Activated naive CD8-positive, alpha-beta T cell treated with anti-CD3 and anti-CD28 coated beads, Interleukin-2, amount 50 U/mL, for 16 hours (primary cell): ENCODE measurements around the gene SNAP29.
"Not testable (repeated sequence)": the region's sequence is repeated elsewhere in the genome, so short reads cannot be mapped to it uniquely, and the experiment has no call there.

Source experiments
- DNase-seq: peaks from one replicate; pipeline ENCODE4 v3.0.0-alpha.2; 2020; ENCODE audit warnings: low read depth, low spot score

Gene SNAP29

GRCh38 chr22:20901093-20902033 is 42.6 kb downstream of the SNAP29 start:
- not testable (repeated sequence) for DNase-seq

- no peak for DNase-seq
These were observed 44.3 kb downstream of the SNAP29 start for GRCh38 chr22:20903093-20903492.

GRCh38 chr22:20904008-20904979 is 45.5 kb downstream of the SNAP29 start:
- DNase-seq, result no peak

DNA sequence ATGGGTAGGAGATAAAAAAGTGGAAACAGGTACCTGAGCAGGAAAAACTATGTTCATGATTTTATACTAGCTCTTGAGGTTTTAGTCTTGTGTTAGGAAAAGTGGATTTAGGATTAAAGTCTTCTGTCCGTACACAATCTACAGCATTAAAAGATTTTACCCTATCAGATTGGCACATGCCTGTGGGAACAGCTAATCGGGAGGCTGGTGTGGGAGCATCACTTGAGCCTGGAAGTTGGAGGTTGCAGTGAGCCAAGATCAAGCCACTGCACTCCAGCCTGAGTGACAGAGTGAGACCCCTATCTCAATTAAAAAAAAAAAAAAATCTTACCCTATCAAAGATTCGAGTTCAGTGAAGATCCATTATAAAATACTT is 46.2 kb downstream of the SNAP29 start:
- DNase-seq, result no peak

- no peak for DNase-seq
These were observed 46.9 kb downstream of the SNAP29 start for GRCh38 chr22:20905415-20906386.

DNA sequence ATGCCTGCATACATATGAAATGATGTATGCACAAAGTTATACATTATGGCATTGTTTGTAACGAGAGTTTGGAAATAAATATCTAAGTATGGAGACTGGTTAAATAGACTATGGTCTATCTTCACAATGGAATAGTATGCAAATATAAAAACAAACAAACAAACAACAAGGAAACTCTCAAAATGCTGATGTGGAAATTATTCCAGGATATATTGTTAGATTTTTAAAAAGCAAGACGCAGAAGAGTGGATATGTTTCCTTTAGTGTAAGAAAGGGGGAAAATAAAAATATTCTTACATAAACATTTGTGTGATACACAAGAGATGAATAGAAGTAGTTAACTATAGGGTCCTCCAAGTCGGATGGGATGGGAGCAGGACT is 47.6 kb downstream of the SNAP29 start:
- no peak for DNase-seq

DNA sequence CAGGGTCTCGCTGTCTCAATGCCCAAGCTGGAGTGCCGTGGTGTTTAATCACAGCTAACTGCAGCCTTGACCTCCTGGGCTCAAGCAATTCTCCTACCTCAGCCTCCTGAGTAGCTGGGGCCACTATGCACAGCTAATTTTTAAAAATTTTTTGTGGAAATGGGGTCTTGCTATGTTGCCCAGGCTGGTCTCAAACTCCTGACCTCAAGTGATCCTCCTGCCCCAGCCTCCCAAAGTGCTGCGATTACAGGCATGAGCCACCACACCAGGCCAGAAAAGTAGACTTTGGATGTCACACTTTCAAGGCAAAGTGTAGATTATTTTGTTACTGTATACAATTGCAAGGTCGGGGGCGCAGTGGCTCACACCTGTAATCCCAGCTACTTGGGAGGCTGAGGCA is 49.9 kb downstream of the SNAP29 start:
- DNase-seq, result not testable (repeated sequence)

DNA sequence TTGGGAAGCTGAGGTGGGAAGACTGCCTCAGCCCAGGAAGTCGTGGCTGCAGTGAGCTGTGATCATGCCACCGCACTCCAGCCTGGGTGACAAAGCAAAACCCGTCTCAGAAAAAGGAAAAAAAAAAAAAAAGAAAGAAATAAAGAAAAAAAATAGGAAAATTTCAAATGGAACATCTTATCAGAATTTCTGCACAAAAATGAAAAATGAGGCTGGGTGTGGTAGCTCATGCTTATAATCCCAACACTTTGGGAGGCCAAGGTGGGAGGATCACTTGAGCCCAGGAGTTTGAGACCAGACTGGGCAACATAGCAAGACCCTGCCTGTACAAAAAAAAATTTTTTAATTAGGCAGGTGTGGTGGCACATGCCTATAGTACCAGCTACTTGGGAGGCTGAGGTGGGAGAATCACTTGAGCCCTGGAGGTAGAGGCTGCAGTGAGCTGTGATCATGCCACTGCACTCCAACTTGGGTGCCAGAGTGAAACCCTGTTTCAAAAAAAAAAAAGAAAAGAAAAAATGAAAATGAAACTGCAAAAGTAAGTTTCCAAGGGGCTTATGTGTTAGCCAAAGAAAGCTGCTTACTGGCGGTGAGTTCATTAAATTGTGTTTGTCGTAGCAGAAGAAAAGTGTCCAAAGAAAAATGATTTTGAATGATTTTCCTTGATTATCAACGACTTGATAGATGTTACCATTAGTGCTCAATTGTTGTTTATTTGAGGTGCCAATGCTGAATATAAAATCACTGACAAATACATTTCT is 50.9 kb downstream of the SNAP29 start:
- no peak for DNase-seq

GRCh38 chr22:20912494-20912893 is 53.7 kb downstream of the SNAP29 start:
- DNase-seq, result no peak

GRCh38 chr22:20916916-20917810 is 58.4 kb downstream of the SNAP29 start, which contains the start of gene CRKL:
Gene CRKL (plus strand): TSS chr22:20917407. CDS start chr22:20917935, 528 bp downstream.
- peak; percentile 91 for DNase-seq

- no peak for DNase-seq
These were observed 59.9 kb downstream of the SNAP29 start for GRCh38 chr22:20918663-20919218.

DNA sequence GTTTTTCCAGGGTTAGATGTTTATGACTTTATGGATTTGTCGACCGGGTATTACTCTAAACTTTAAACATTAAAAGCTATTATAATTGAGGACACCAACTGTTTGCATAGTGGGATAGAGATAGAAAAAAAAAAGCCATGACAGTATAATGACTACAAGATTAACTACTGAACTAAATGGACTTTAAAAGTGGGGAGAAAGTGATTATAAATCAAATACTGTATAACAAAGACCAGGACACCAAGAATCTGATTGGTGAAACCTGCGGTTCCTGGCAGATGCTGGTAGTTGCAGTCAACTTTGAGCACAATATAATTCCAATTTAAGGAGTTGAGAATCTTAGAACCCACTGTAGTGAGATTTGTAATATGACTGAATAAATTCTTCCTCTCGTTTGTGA is 60.9 kb downstream of the SNAP29 start:
- DNase-seq, result no peak

- DNase-seq, result no peak
These were observed 62.0 kb downstream of the SNAP29 start for GRCh38 chr22:20920881-20921203.

GRCh38 chr22:20922141-20922751 is 63.4 kb downstream of the SNAP29 start:
- DNase-seq, result no peak

DNA sequence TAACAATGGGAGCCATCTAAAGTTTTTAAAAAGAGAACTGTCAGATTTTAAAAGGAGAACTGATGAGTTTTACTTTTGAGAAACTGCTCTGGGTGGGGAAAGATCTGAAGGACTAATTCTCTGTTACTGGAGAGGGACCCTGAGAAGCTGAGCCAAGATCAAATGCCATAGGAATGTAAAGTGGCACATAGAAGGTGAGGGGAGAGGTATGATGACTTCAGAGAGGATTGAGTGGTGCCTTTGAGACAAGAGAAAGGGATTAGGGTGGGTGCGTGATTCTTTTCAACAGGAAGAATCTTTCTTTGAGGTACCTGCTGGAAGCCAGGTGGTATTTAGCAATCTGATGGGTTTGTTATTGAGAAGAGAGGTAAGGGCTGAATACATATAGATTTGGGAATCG is 67.4 kb downstream of the SNAP29 start:
- no peak for DNase-seq

GRCh38 chr22:20927940-20928572 is 69.2 kb downstream of the SNAP29 start:
- no peak for DNase-seq

GRCh38 chr22:20928573-20928967 is 69.8 kb downstream of the SNAP29 start:
- no peak for DNase-seq

DNA sequence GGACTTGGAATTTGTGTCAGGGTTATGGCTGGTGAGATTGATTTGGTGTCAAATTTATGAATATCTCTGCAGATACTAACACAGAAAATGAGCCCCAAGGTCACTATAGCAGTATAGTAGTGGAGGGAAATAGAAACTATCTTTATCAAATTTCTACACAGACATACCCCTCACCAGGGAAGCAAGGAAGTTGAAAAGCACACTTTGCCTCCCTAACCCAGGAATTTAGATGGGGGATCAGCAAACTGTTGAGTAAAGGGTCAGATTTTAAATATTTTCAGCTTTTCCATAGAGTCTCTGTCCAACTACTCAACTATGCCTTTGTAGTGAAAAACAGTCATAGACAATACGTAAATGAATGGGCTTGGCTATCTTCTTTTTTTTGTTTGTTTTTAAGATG is 71.2 kb downstream of the SNAP29 start:
- DNase-seq, result no peak
